BLaER1 treated with 17β-estradiol and CSF1 and Interleukin-3, amounts not matched to agents 10 nM and 100 nM (cell line): Measurements from ENCODE around the gene IRAK3.

Source experiments
- H3K27ac ChIP-seq, 11 experiments: shearing (Covaris generic); formaldehyde crosslinking; 2 replicates each; pipeline ENCODE4 v1.8.1; 2022
- H3K27me3 ChIP-seq, 11 experiments: shearing (Covaris generic); formaldehyde crosslinking; 2 replicates each; pipeline ENCODE4 v1.8.1; 2022
- H3K36me3 ChIP-seq, 11 experiments: shearing (Covaris generic); formaldehyde crosslinking; 2 replicates each; pipeline ENCODE4 v1.8.1; 2022
- H3K4me1 ChIP-seq, 10 experiments: shearing (Covaris generic); formaldehyde crosslinking; 2 replicates each; pipeline ENCODE4 v1.8.1; 2022
- H3K4me2 ChIP-seq, 11 experiments: shearing (Covaris generic); formaldehyde crosslinking; 2 replicates each; pipeline ENCODE4 v1.8.1; 2022
- H3K4me3 ChIP-seq, 10 experiments: shearing (Covaris generic); formaldehyde crosslinking; 2 replicates each; pipeline ENCODE4 v1.8.1; 2022
- H3K9ac ChIP-seq, 11 experiments: shearing (Covaris generic); formaldehyde crosslinking; 2 replicates each; pipeline ENCODE4 v1.8.1; 2022
- H3K9me3 ChIP-seq, 11 experiments: shearing (Covaris generic); formaldehyde crosslinking; replicated peaks in 1 of 11; 2 replicates each; pipeline ENCODE4 v1.8.1; 2022
- H4K20me1 ChIP-seq, 11 experiments: shearing (Covaris generic); formaldehyde crosslinking; 2 replicates each; pipeline ENCODE4 v1.8.1; 2022
- Cebpa-rat ChIP-seq, 11 experiments: shearing (Covaris generic); IDR thresholded peaks; 2 replicates each; pipeline ENCODE4 v1.8.1; 2022

Gene IRAK3

DNA sequence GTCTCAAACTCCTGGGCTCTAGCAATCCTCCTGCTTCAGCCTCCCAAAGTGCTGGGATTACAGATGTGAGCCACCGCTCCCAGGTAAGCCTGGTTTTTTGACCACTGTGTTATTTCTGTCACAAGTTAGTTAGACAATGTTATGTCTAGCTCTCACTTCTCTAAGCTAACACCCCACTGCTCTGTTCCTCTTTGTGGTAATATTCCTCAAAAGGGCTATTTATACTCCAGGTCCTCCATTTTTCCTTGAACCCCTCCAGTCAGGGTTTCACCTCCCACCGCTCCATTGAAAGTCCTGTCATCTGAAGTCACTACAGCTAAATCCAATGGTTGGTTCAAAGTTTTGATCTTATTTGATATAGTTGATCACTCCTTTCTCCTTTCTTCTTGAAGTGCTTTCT lies 5.1 kb downstream of the IRAK3 start:
- peaks cover 4 to 12% (median 8%) of the 10 kb centered on the region in 11 experiments; a peak in 21 of 22 replicates for H3K9me3 ChIP-seq
- H3K36me3 ChIP-seq: 0 out of 22 replicates have a peak, but pooled peaks cover 0 to 2% (median 0%) of the 10 kb centered on the region in 11 experiments
- peak overlapping the region in 4 of 11 experiments; percentile 8 to 96 (median 68); a peak in 5 of 22 replicates for H3K27ac ChIP-seq
- no peak overlapping the region for H3K4me3 ChIP-seq
- no peaks in the 10 kb centered on the region for H4K20me1 ChIP-seq
- H3K9ac ChIP-seq: no peak overlapping the region
- no peak for TF ChIP-seq Cebpa-rat (IDR thresholded peaks at IDR 0.05)
- peaks cover 0 to 95% (median 4%) of the 10 kb centered on the region in 10 experiments; a peak in 18 of 20 replicates for H3K4me1 ChIP-seq
- peak overlapping the region in 5 of 11 experiments; percentile 21 to 90 (median 72); a peak in 8 of 22 replicates for H3K4me2 ChIP-seq
- peaks cover 7 to 29% (median 28%) of the 10 kb centered on the region in 11 experiments for H3K27me3 ChIP-seq

GRCh38 chr12:66195242-66195641 lies 6.2 kb downstream of the IRAK3 start:
- H3K9me3 ChIP-seq: peaks cover 0 to 5% (median 3%) of the 10 kb centered on the region in 11 experiments; a peak in 11 of 22 replicates
- peak overlapping the region in 5 of 11 experiments; percentile 12 to 96 (median 88); a peak in 8 of 22 replicates for H3K27ac ChIP-seq
- peaks cover 0 to 18% (median 17%) of the 10 kb centered on the region in 11 experiments; a peak in 18 of 22 replicates for H3K27me3 ChIP-seq
- H3K4me1 ChIP-seq: peaks cover 0 to 95% (median 0%) of the 10 kb centered on the region in 10 experiments; a peak in 9 of 20 replicates
- peak overlapping the region in 4 of 11 experiments; percentile 6 to 90 (median 80); a peak in 7 of 22 replicates for H3K4me2 ChIP-seq
- peaks cover 0 to 3% (median 0%) of the 10 kb centered on the region in 11 experiments; a peak in 2 of 22 replicates for H3K36me3 ChIP-seq
- peak overlapping the region in 1 of 11 experiments; percentile 29; a peak in 2 of 22 replicates for H3K9ac ChIP-seq
- no peak overlapping the region for H3K4me3 ChIP-seq
- H4K20me1 ChIP-seq: no peaks in the 10 kb centered on the region
- TF ChIP-seq Cebpa-rat (IDR thresholded peaks at IDR 0.05): no peak

- Histone ChIP-seq H3K4me1 (peaks cover 0 to 83% (median 0%) of the 10 kb centered on the region in 10 experiments; a peak in 8 of 20 replicates), H3K27ac (peak overlapping the region in 5 of 11 experiments; percentile 7 to 96 (median 88); a peak in 8 of 22 replicates), H4K20me1 (no peaks in the 10 kb centered on the region), H3K4me2 (peak overlapping the region in 3 of 11 experiments; percentile 72 to 90 (median 87); a peak in 4 of 22 replicates), H3K27me3 (peaks cover 0 to 2% (median 1%) of the 10 kb centered on the region in 11 experiments; a peak in 6 of 22 replicates), H3K36me3 (peaks cover 0 to 6% (median 0%) of the 10 kb centered on the region in 11 experiments; a peak in 2 of 22 replicates), H3K9me3 (peaks cover 0 to 12% (median 5%) of the 10 kb centered on the region in 11 experiments; a peak in 10 of 22 replicates), H3K4me3 (no peak overlapping the region), H3K9ac (peak overlapping the region in 3 of 11 experiments; percentile 70 to 85 (median 81); a peak in 5 of 22 replicates)
- TF ChIP-seq Cebpa-rat (IDR thresholded peaks at IDR 0.05): no peak
Observed at GRCh38 chr12:66196806-66197205, 7.8 kb downstream of the IRAK3 start.

DNA sequence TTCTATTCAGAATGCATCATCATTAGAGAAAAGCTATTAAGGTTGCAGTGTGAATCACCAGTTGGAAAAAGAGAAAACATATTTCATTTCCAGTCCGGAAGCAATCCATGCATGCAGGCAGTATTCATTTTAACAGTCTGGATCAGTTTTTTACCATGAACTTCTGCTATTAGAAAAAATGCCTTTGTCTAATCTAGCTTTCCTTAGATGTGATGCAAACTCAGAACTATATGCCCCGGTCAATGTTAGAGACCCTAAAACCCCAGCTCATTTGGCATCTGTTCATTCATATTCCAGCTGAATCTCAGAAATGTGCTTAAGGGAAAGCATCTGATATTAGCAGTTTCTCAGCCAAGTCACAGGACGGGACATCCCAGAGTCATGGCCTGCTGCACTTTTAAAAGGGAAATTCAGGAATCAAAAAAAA lies 8.5 kb downstream of the IRAK3 start:
- no peak for TF ChIP-seq Cebpa-rat (IDR thresholded peaks at IDR 0.05)
- Histone ChIP-seq H3K36me3 (peaks cover 0 to 6% (median 0%) of the 10 kb centered on the region in 11 experiments; a peak in 2 of 22 replicates), H3K9ac (peak overlapping the region in 3 of 11 experiments; percentile 63 to 81 (median 70); a peak in 5 of 22 replicates), H4K20me1 (no peaks in the 10 kb centered on the region), H3K4me1 (peaks cover 0 to 77% (median 0%) of the 10 kb centered on the region in 10 experiments; a peak in 8 of 20 replicates), H3K4me2 (peak overlapping the region in 4 of 11 experiments; percentile 3 to 90 (median 63); a peak in 6 of 22 replicates), H3K9me3 (peaks cover 0 to 12% (median 5%) of the 10 kb centered on the region in 11 experiments; a peak in 10 of 22 replicates), H3K4me3 (no peak overlapping the region), H3K27ac (peak overlapping the region in 4 of 11 experiments; percentile 75 to 96 (median 82); a peak in 8 of 22 replicates), H3K27me3 (no peaks in the 10 kb centered on the region)

DNA sequence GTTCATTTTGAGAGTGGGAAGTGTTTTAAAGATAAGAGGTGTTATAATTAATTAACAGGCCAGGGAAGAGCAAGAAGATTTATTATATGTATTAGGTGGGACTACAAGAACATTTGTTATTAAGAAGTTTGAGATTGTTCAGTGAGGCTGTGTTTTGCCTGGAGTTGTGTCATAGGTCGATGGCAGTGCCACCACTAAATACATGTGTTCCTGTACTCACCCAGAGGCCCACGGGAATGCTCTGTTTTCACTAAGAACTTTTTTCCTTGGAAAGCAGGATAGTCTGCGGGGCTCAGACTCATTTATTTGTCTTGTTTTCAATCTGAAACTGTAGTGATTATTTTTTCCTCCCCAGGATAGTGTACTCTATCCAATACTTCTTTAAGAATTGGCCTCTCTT lies 10.1 kb downstream of the IRAK3 start:
- Histone ChIP-seq H3K4me3 (no peak overlapping the region), H3K4me1 (peaks cover 0 to 66% (median 0%) of the 10 kb centered on the region in 10 experiments; a peak in 8 of 20 replicates), H3K27ac (peak overlapping the region in 2 of 11 experiments; percentile 75 to 96; a peak in 3 of 22 replicates), H3K4me2 (peak overlapping the region in 3 of 11 experiments; percentile 54 to 90 (median 72); a peak in 5 of 22 replicates), H3K9me3 (peaks cover 0 to 12% (median 5%) of the 10 kb centered on the region in 11 experiments; a peak in 10 of 22 replicates), H3K27me3 (no peaks in the 10 kb centered on the region), H3K9ac (peak overlapping the region in 1 of 11 experiments; percentile 30; a peak in 1 of 22 replicates), H4K20me1 (no peaks in the 10 kb centered on the region), H3K36me3 (peaks cover 0 to 6% (median 0%) of the 10 kb centered on the region in 11 experiments; a peak in 2 of 22 replicates)
- TF ChIP-seq Cebpa-rat (IDR thresholded peaks at IDR 0.05): no peak

DNA sequence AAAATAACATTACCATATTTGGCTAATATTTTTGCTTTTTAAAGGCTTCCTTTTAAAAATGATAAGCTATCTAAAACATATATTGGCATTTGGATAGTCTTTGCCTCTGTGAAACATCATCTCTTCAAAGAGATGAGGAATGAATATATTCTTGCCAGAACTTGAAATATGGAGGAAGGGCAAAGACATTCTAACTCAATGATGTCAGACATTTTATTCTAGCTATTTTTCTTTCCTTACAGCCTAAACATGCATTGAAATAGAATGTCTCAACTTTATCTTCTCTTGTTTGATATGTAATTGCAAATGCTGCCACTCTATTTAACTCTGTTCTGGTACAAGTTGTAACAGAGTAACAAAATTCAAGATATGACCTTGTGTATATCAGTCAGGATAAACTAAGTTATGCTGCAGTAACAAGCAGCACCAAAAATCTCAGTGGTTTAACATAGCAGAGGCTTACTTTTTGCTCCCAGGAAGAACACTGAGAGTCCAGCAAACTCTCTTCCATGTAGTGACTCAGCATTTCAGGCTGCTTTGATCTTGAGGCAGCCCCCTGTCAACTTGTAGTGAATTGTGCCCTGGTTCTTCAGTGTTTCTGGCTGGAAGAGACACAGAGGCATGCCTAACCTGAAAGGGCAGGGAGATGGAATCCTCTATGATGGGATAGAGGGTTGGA lies 11.0 kb downstream of the IRAK3 start:
- TF ChIP-seq Cebpa-rat (IDR thresholded peaks at IDR 0.05): no peak
- Histone ChIP-seq H4K20me1 (no peaks in the 10 kb centered on the region), H3K4me2 (peak overlapping the region in 1 of 11 experiments; percentile 54; a peak in 2 of 22 replicates), H3K4me3 (no peak overlapping the region), H3K36me3 (peaks cover 0 to 6% (median 0%) of the 10 kb centered on the region in 11 experiments; a peak in 2 of 22 replicates), H3K27ac (no peak overlapping the region), H3K9me3 (peaks cover 0 to 12% (median 5%) of the 10 kb centered on the region in 11 experiments; a peak in 10 of 22 replicates), H3K4me1 (peaks cover 0 to 57% (median 0%) of the 10 kb centered on the region in 10 experiments; a peak in 8 of 20 replicates), H3K9ac (no peak overlapping the region), H3K27me3 (no peaks in the 10 kb centered on the region)

GRCh38 chr12:66203820-66204219 lies 14.8 kb downstream of the IRAK3 start:
- Histone ChIP-seq H3K36me3 (peaks cover 0 to 11% (median 0%) of the 10 kb centered on the region in 11 experiments; a peak in 2 of 22 replicates), H3K27me3 (no peaks in the 10 kb centered on the region), H3K9me3 (peaks cover 0 to 21% (median 5%) of the 10 kb centered on the region in 11 experiments; a peak in 10 of 22 replicates), H4K20me1 (no peaks in the 10 kb centered on the region), H3K4me1 (peaks cover 0 to 30% (median 0%) of the 10 kb centered on the region in 10 experiments; a peak in 6 of 20 replicates), H3K9ac (no peak overlapping the region), H3K4me3 (no peak overlapping the region), H3K4me2 (no peak overlapping the region), H3K27ac (no peak overlapping the region)
- no peak for TF ChIP-seq Cebpa-rat (IDR thresholded peaks at IDR 0.05)

DNA sequence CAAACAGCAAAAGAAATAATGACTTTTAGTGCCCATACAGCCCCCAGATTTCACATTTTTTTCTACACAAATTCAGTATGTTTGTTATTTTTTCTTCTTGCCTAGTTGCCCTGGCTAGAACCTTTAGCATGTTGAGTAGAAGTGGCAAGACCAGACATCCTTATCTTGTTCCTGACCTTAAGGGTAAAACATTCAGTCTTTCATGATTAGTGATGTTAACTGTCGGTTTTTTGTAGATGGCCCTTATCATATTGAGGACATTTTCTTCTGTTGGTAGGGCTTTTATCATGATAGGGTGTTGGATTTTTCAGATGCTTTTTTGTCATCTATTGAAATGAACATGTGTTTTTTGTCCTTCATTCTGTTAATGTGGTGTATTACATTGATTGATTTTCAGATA lies 17.1 kb downstream of the IRAK3 start:
- Histone ChIP-seq H3K9ac (no peak overlapping the region), H3K9me3 (peaks cover 0 to 11% (median 0%) of the 10 kb centered on the region in 11 experiments; a peak in 4 of 22 replicates), H3K4me1 (peaks cover 0 to 32% (median 12%) of the 10 kb centered on the region in 10 experiments; a peak in 12 of 20 replicates), H4K20me1 (no peaks in the 10 kb centered on the region), H3K36me3 (peaks cover 0 to 6% (median 0%) of the 10 kb centered on the region in 11 experiments; a peak in 2 of 22 replicates), H3K4me3 (no peak overlapping the region), H3K27me3 (no peaks in the 10 kb centered on the region), H3K27ac (no peak overlapping the region), H3K4me2 (no peak overlapping the region)
- no peak for TF ChIP-seq Cebpa-rat (IDR thresholded peaks at IDR 0.05)
